Ovary (tissue), 9 donors: ENCODE data around the gene OR4C3. TPM values are rescaled to one million over a fixed set of nuclear protein-coding genes. Genes with fewer than 3 reads are reported as not detected.
"Not testable (repeated sequence)": the region's sequence is repeated elsewhere in the genome, so short reads cannot be mapped to it uniquely, and the experiment has no call there.

Experiments used
- DNase-seq, 5 donors: peaks; one replicate each; pipeline ENCODE4 v3.0.0-alpha.2; 2019 to 2020
- H3K27ac ChIP-seq, 2 donors: fragments of 200-600 bp; one replicate each; pipeline versions ENCODE4 v1.5.1 to v1.8.0; 2019 to 2022
- H3K27me3 ChIP-seq: fragments of 200-600 bp; one replicate; pipeline ENCODE4 v1.8.0; 2022
- H3K36me3 ChIP-seq: fragments of 200-600 bp; sonication (generic); one replicate; pipeline ENCODE4 v1.5.1; 2019
- H3K4me1 ChIP-seq: one replicate; pipeline ENCODE4 v1.8.1; 2013; ENCODE audit warnings: mild to moderate bottlenecking, moderate library complexity; ENCODE audit not compliant: insufficient read depth
- H3K4me3 ChIP-seq: fragments of 200-600 bp; sonication (generic); one replicate; pipeline ENCODE4 v1.5.1; 2017
- H3K9me3 ChIP-seq, 2 donors: fragments of 200-600 bp in 1 of 2; sonication (generic) in 1 of 2; one replicate each; pipeline versions ENCODE4 v1.5.1 to v1.8.1; 2013 to 2019; ENCODE audit warnings: mild to moderate bottlenecking in 1 of 2, moderate library complexity in 1 of 2
- EP300 ChIP-seq: sonication (generic); formaldehyde crosslinking; IDR thresholded peaks from one replicate; pipeline ENCODE4 v1.6.1; 2017; ENCODE audit warnings: antibody characterized with exemption
- POLR2A ChIP-seq: fragments of 450-650 bp; IDR thresholded peaks from one replicate; pipeline ENCODE4 v1.6.1; 2017; ENCODE audit warnings: antibody characterized with exemption, mild to moderate bottlenecking, moderate library complexity
- WGBS, 3 donors: extraction: QIAGEN DNeasy Blood & Tissue Kit in 1 of 3; methylation state at CpG; one replicate each; pipeline versions ENCODE4 v1.1.5 to v1.1.7; 2013 to 2017; 5-methylcytosine and 5-hydroxymethylcytosine counted together
- intact Hi-C, 4 donors: fragments of 100-400 bp; cut with DNase I; formaldehyde crosslinking; loops; one replicate each; pipeline versions ENCODE4 v1.11.0 to v1.15.1; 2022 to 2023
- polyA plus RNA-seq, 2 donors: library from polyadenylated mRNA; stranded (reverse); fragments of 200-250 nt in 1 of 2; fragments of 350-450 nt in 1 of 2; fragmentation: Illumina TruSeq in 1 of 2; extraction: RNeasy Lipid Tissue Mini Kit (QIAGEN cat#74804) in 1 of 2; gene quantifications; one replicate each; pipeline ENCODE4 v1.2.3, GENCODE V29; 2013 to 2014
- total RNA-seq, 7 donors: library from RNA; depleted of rRNA in 2 of 7; stranded (reverse); fragments of >200 nt in 2 of 7; fragmentation: NEBNext Ultra II Directional in 3 of 7; extraction: Animal tissue kit (Norgen Biotek cat#: 25700) in 3 of 7; gene quantifications; one replicate each; pipeline versions ENCODE4 v1.1.0 to v1.2.4, GENCODE V29; 2016 to 2023
- TF ChIP-seq, protein P1 (sequence below), 3 donors: fragments of 450-650 bp in 2 of 3; fragments of 200-600 bp in 1 of 3; IDR thresholded peaks; one replicate each; pipeline versions ENCODE4 v1.5.1 to v1.8.0; 2016 to 2022; ENCODE audit warnings: antibody characterized with exemption in 3 of 3, mild to moderate bottlenecking in 1 of 3
- donor health status: DM: no; HTN: no; CAD: no; lungs with moderate emphysema.
- donor health status: DM: no; HTN: no; CAD: no.
- donor health status: Bipolar disorder and iron deficiency.
- donor health status: DM: yes; HTN: yes; CAD: no.
- donor health status: DM: no; HTN: no; CAD: no.
- donor health status: DM: yes; HTN: yes; CAD: no.

Gene OR4C3
- total and polyA plus RNA-seq, 9 donors = not detected

DNA sequence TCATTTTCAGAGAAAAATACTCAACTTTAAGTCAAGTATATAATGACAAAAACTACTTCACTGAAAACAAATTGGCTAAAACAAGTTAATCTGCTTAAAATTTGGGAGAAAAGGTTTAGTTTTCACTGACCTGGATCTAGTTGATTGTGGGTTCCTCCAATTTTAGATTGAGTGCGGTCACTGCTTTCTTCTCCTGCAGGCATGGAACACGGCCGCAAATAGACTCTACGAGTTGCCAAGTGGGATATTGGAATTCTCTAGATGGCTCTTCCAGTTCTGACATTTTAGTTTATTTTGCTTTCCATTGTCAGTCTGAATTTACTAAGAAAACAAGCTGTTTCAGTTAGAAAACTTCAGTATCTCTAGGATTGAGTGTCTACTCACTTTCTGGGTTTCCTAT lies 29.3 kb downstream of the OR4C3 start:
- WGBS, 3 donors = 85 to 91% (median 88%) methylated on average over 4 of the region's 4 CpGs
- DNase-seq = no peak
- Histone ChIP-seq H3K27ac (no peak overlapping the region), H3K27me3 (no peaks in the 10 kb centered on the region), H3K36me3 (no peaks in the 10 kb centered on the region), H3K4me3 (no peak overlapping the region), H3K4me1 (no peaks in the 10 kb centered on the region), H3K9me3 (no peaks in the 10 kb centered on the region)
- intact Hi-C loops = no loop called here
- TF ChIP-seq, protein P1, sequence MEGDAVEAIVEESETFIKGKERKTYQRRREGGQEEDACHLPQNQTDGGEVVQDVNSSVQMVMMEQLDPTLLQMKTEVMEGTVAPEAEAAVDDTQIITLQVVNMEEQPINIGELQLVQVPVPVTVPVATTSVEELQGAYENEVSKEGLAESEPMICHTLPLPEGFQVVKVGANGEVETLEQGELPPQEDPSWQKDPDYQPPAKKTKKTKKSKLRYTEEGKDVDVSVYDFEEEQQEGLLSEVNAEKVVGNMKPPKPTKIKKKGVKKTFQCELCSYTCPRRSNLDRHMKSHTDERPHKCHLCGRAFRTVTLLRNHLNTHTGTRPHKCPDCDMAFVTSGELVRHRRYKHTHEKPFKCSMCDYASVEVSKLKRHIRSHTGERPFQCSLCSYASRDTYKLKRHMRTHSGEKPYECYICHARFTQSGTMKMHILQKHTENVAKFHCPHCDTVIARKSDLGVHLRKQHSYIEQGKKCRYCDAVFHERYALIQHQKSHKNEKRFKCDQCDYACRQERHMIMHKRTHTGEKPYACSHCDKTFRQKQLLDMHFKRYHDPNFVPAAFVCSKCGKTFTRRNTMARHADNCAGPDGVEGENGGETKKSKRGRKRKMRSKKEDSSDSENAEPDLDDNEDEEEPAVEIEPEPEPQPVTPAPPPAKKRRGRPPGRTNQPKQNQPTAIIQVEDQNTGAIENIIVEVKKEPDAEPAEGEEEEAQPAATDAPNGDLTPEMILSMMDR (IDR thresholded peaks at IDR 0.05) = no peak
- TF ChIP-seq EP300 = no peak
- no peak for TF ChIP-seq POLR2A

DNA sequence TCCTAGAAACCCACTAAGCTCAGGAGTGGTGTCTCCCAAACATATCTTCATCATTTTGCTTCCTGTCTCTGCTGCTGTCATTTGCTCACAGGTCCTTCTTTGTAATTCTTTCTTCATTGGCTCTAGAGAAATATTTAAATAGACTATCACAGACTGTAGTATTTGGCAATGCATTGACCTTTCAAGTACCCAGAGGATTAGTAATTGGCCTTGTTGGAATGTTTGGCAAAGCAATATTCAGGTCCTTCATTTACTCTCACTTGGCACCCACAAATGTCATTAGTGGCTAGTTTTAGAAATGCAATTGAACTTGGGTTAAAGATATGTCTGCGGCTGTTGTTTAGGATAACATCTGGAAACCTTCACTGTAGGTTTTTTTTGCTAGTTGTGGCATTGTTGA lies 30.0 kb downstream of the OR4C3 start:
- Histone ChIP-seq H3K4me1 (no peaks in the 10 kb centered on the region), H3K4me3 (no peak overlapping the region), H3K27me3 (no peaks in the 10 kb centered on the region), H3K36me3 (no peaks in the 10 kb centered on the region), H3K27ac (no peak overlapping the region), H3K9me3 (no peaks in the 10 kb centered on the region)
- TF ChIP-seq, protein P1 (IDR thresholded peaks at IDR 0.05) = no peak
- TF ChIP-seq EP300 = no peak
- no peak for TF ChIP-seq POLR2A
- intact Hi-C loops = loop anchor here in 1 of 4 donors (5.0 kb wide), 1 partner anchor 1673 kb away; no protein-coding TSS in a partner anchor
- WGBS, 3 donors = 84 to 89% (median 89%) methylated on average over 1 of the region's 1 CpG
- no peak for DNase-seq

DNA sequence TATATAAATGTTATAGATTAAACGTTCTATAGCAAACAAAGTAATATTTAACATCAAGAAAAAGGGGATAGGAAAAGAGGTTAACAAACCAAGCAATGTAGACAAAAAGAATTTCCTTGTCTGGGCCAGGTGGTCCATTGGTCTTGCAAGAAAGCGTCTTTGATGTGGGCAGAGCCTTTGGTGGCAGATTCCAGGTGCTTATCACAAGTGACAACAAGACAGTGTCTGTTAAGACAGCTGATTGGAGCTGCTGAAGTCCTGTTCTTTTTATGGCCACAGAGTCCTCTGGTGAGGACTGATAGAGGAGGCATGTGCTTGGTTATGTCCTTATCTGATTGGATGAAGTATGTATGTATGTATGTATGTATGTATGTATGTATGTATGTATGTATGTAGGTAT lies 36.6 kb downstream of the OR4C3 start:
- H3K4me3 ChIP-seq, H3K4me1 ChIP-seq, H3K27ac ChIP-seq, H3K27me3 ChIP-seq, DNase-seq, H3K9me3 ChIP-seq, H3K36me3 ChIP-seq, intact Hi-C loops: not testable (repeated sequence)
- whole genome bisulfite sequencing, 3 donors = 28 to 54% (median 33%) methylated on average over 2 of the region's 2 CpGs

DNA sequence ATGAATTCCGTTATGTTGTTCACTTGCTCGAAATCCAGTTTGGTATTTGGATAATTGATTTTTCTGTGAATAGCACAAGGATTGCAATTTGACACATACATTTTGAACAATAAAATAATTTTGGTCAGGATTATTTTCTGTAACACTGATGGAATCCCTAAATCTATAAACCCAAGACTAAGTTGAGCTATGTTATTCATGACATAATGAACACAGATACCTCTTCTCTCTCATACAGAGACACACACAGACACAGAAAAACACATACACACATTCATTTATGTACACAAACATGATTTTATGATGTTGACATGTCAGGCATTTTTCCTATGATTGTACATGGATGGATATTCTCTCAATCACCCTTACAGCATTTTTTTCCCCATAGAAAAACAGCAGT lies 41.6 kb downstream of the OR4C3 start, which contains the start of gene OR4C5:
Gene OR4C5 (minus strand): TSS at position 101 of the 400 bp plus-strand sequence. CDS start 0 bp downstream, at position 101.
- H3K9me3 ChIP-seq = no peaks in the 10 kb centered on the region
- no peaks in the 10 kb centered on the region for H3K27me3 ChIP-seq
- H3K27ac ChIP-seq = no peak within 1 kb of the TSS
- H3K4me1 ChIP-seq = no peaks in the 10 kb centered on the region
- TF ChIP-seq EP300 (no peak), POLR2A (no peak)
- TF ChIP-seq, protein P1 (IDR thresholded peaks at IDR 0.05) = no peak
- WGBS, 3 donors = 69 to 79% (median 71%) methylated on average over 2 of the region's 2 CpGs
- no peak within 1 kb of the TSS for H3K4me3 ChIP-seq
- intact Hi-C loops = no loop called here
- no peak for DNase-seq
- H3K36me3 ChIP-seq = no peaks in the 10 kb centered on the region

Other genes with a start within 250 kb of the OR4C3 start
- not detected for gene OR4B1, start 108.1 kb upstream of the OR4C3 start, total RNA-seq
- not detected for gene OR4B1, start 108.1 kb upstream of the OR4C3 start, polyA plus RNA-seq
- not detected for gene OR4X2, start 79.8 kb upstream of the OR4C3 start, total RNA-seq
- gene OR4X2, start 79.8 kb upstream of the OR4C3 start, polyA plus RNA-seq = not detected
- not detected for gene OR4X1, start 61.1 kb upstream of the OR4C3 start, total RNA-seq
- not detected for gene OR4X1, start 61.1 kb upstream of the OR4C3 start, polyA plus RNA-seq
- gene OR4S1, start 18.7 kb upstream of the OR4C3 start, total RNA-seq = not detected
- gene OR4S1, start 18.7 kb upstream of the OR4C3 start, polyA plus RNA-seq = not detected
- gene OR4C5, start 41.5 kb downstream of the OR4C3 start, total RNA-seq = not detected
- gene OR4C5, start 41.5 kb downstream of the OR4C3 start, polyA plus RNA-seq = not detected
- gene OR4A47, start 163.9 kb downstream of the OR4C3 start, total RNA-seq = not detected
- gene OR4A47, start 163.9 kb downstream of the OR4C3 start, polyA plus RNA-seq = not detected